Vagina (tissue), 2 donors: ENCODE results near the gene ADARB2.

Source experiments
- POLR2AphosphoS5 ChIP-seq, 2 donors: sonication (generic); formaldehyde crosslinking; IDR thresholded peaks; one replicate each; pipeline ENCODE4 v1.9.0; 2017; ENCODE audit warnings: antibody characterized with exemption in 2 of 2, mild to moderate bottlenecking in 2 of 2, low read depth in 1 of 2; ENCODE audit not compliant: insufficient read depth in 1 of 2
- TF ChIP-seq, protein P1 (sequence below), 3 experiments: fragments of 450-650 bp in 2 of 3; fragments of 200-600 bp in 1 of 3; sonication (generic) in 1 of 3; IDR thresholded peaks; one replicate each; pipeline ENCODE4 v1.5.1; 2017 to 2019; ENCODE audit warnings: antibody characterized with exemption in 3 of 3, mild to moderate bottlenecking in 2 of 3, moderate library complexity in 2 of 3

- TF ChIP-seq, protein P1, sequence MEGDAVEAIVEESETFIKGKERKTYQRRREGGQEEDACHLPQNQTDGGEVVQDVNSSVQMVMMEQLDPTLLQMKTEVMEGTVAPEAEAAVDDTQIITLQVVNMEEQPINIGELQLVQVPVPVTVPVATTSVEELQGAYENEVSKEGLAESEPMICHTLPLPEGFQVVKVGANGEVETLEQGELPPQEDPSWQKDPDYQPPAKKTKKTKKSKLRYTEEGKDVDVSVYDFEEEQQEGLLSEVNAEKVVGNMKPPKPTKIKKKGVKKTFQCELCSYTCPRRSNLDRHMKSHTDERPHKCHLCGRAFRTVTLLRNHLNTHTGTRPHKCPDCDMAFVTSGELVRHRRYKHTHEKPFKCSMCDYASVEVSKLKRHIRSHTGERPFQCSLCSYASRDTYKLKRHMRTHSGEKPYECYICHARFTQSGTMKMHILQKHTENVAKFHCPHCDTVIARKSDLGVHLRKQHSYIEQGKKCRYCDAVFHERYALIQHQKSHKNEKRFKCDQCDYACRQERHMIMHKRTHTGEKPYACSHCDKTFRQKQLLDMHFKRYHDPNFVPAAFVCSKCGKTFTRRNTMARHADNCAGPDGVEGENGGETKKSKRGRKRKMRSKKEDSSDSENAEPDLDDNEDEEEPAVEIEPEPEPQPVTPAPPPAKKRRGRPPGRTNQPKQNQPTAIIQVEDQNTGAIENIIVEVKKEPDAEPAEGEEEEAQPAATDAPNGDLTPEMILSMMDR (IDR thresholded peaks at IDR 0.05) = no peak
- TF ChIP-seq POLR2AphosphoS5 (IDR thresholded peaks at IDR 0.05; ENCODE audit: insufficient read depth in 1 of 2, low read depth in 1 of 2) = no peak
Measured at GRCh38 chr10:1782841-1783240, 45.5 kb upstream of the ADARB2 start.
